HepG2 (cell line): Measurements from ENCODE around the gene WWP2. TPM values are rescaled to one million over a fixed set of nuclear protein-coding genes. Genes with fewer than 3 reads are reported as not detected.
A peak's percentile ranks its signal among the peaks of the same experiment; 100 is the strongest.
"Not testable (repeated sequence)": the region's sequence is repeated elsewhere in the genome, so short reads cannot be mapped to it uniquely, and the experiment has no call there.

Experiments used
- ATAC-seq: fragments of 200-7000 bp; cut with Tn5 transposase; 3 replicates; pipeline ENCODE4 v1.9.1; 2020; ENCODE audit warnings: mild to moderate bottlenecking, moderate library complexity
- BruUV-seq: library from RNA; stranded (reverse); fragments of 400-500 nt; replicated peaks from 2 replicates; lab custom pipeline; 2021; lab: Mats Ljungman, UMichigan
- CTCF ChIA-PET: fragments of 300-600 bp; formaldehyde crosslinking; extraction: SDS; loops from one replicate; lab custom pipeline; 2021; ENCODE audit warnings: low total read pairs, inconsistent platforms, low intra/inter-chr PET ratio; lab: Yijun Ruan, JAX
- POLR2A ChIA-PET: fragments of 350-600 bp; sonication (Branson Sonifier 250); formaldehyde crosslinking; loops from one replicate; lab custom pipeline; 2020; ENCODE audit warnings: antibody characterized with exemption, inconsistent platforms; lab: Yijun Ruan, JAX
- DNase-seq: peaks from one replicate; pipeline ENCODE4 v3.0.0-alpha.2; 2015; ENCODE audit warnings: low spot score
- FAIRE-seq: peaks from 3 replicates; lab custom pipeline; 2011; peaks lifted over from hg19 to GRCh38; lab: Jason Lieb, UNC
- H2AFZ ChIP-seq: one replicate; pipeline ENCODE4 v1.6.1; 2011; ENCODE audit warnings: low read length, inconsistent platforms
- H3K27ac ChIP-seq: fragments of 300-600 bp; 3 replicates; pipeline ENCODE4 v1.8.0; 2011; ENCODE audit warnings: mixed run types, mild to moderate bottlenecking, mixed read lengths, low read length, inconsistent platforms; ENCODE audit not compliant: insufficient read depth; ENCODE audit errors: extremely low read length
- H3K27me3 ChIP-seq, 2 experiments: fragments of 200-600 bp in 1 of 2; 2 replicates in 1 of 2; 3 replicates in 1 of 2; pipeline versions ENCODE4 v1.6.0 to v1.8.0; 2011; ENCODE audit warnings: low read length in 2 of 2, mild to moderate bottlenecking in 2 of 2, moderate library complexity in 2 of 2, inconsistent platforms in 1 of 2; ENCODE audit not compliant: insufficient read depth in 2 of 2, control insufficient read depth in 1 of 2
- H3K36me3 ChIP-seq, 2 experiments: fragments of 200-600 bp in 1 of 2; replicated peaks in 1 of 2; 2 replicates in 1 of 2; 3 replicates in 1 of 2; pipeline versions ENCODE4 v1.5.1 to v1.8.0; 2011; ENCODE audit warnings: low read length in 2 of 2, inconsistent platforms in 1 of 2; ENCODE audit not compliant: insufficient read depth in 2 of 2, control insufficient read depth in 1 of 2
- H3K4me1 ChIP-seq: 2 replicates; pipeline ENCODE4 v1.5.1; 2012; ENCODE audit warnings: low read length, inconsistent platforms; ENCODE audit not compliant: insufficient read depth
- H3K4me2 ChIP-seq: 2 replicates; pipeline ENCODE4 v1.6.0; 2011; ENCODE audit warnings: low read depth, low read length, inconsistent platforms
- H3K4me3 ChIP-seq, 3 experiments: fragments of 200-600 bp in 1 of 3; sonication (generic), shearing (Covaris generic) in 1 of 3; replicated peaks in 1 of 3; 2 replicates each; pipeline ENCODE4 v1.5.1; 2011 to 2016; ENCODE audit warnings: low read length in 3 of 3, inconsistent platforms in 2 of 3, low read depth in 2 of 3, mild to moderate bottlenecking in 2 of 3, control low read depth in 1 of 3, mixed read lengths in 1 of 3; ENCODE audit not compliant: insufficient read depth in 1 of 3
- H3K79me2 ChIP-seq: one replicate; pipeline ENCODE4 v1.6.1; 2011; ENCODE audit warnings: low read length, inconsistent platforms; ENCODE audit not compliant: insufficient read depth
- H3K9ac ChIP-seq: 2 replicates; pipeline ENCODE4 v1.6.0; 2011; ENCODE audit warnings: mild to moderate bottlenecking, low read depth, low read length, inconsistent platforms; ENCODE audit not compliant: insufficient read depth
- H3K9me3 ChIP-seq: 2 replicates; pipeline ENCODE4 v1.5.1; 2012; ENCODE audit warnings: mild to moderate bottlenecking, low read length
- H4K20me1 ChIP-seq: 2 replicates; pipeline ENCODE4 v1.6.0; 2011; ENCODE audit warnings: inconsistent platforms, mild to moderate bottlenecking, low read length, moderate library complexity; ENCODE audit not compliant: insufficient read depth
- HNF4A ChIP-seq: sonication (generic); formaldehyde crosslinking; IDR thresholded peaks from 2 replicates; pipeline ENCODE4 v1.4.0; 2020; ENCODE audit warnings: missing genetic modification reagents
- HNRNPK ChIP-seq: fragments of 200-400 bp; formaldehyde crosslinking; IDR thresholded peaks from 2 replicates; pipeline ENCODE4 v1.6.1; 2018; ENCODE audit warnings: low read length, low read depth, moderate library complexity, mild to moderate bottlenecking; ENCODE audit not compliant: poor library complexity, severe bottlenecking
- MED1 ChIP-seq: sonication (generic); formaldehyde crosslinking; IDR thresholded peaks from 2 replicates; pipeline ENCODE4 v1.4.0; 2020; ENCODE audit warnings: missing genetic modification reagents
- PCBP1 ChIP-seq: fragments of 200-400 bp; formaldehyde crosslinking; IDR thresholded peaks from 2 replicates; pipeline ENCODE4 v1.6.1; 2017; ENCODE audit warnings: mild to moderate bottlenecking, low read depth, low read length, borderline replicate concordance
- ZMYM3 ChIP-seq: sonication (generic); formaldehyde crosslinking; IDR thresholded peaks from 2 replicates; pipeline ENCODE4 v1.5.1; 2020; ENCODE audit warnings: mild to moderate bottlenecking, missing genetic modification reagents
- ZNF362 ChIP-seq: sonication (generic); formaldehyde crosslinking; IDR thresholded peaks from 2 replicates; pipeline ENCODE4 v1.4.0; 2020; ENCODE audit warnings: missing genetic modification reagents, mild to moderate bottlenecking, borderline replicate concordance
- ZNF572 ChIP-seq: sonication (generic); formaldehyde crosslinking; IDR thresholded peaks from 2 replicates; pipeline ENCODE4 v1.5.1; 2020; ENCODE audit warnings: mild to moderate bottlenecking, missing genetic modification reagents
- ZNF609 ChIP-seq: sonication (generic); formaldehyde crosslinking; IDR thresholded peaks from 2 replicates; pipeline ENCODE4 v1.4.0; 2020; ENCODE audit warnings: mild to moderate bottlenecking, missing genetic modification reagents, borderline replicate concordance
- ZNF770 ChIP-seq: sonication (generic); formaldehyde crosslinking; IDR thresholded peaks from 2 replicates; pipeline ENCODE4 v1.5.0; 2020; ENCODE audit warnings: mild to moderate bottlenecking, missing genetic modification reagents
- ZSCAN29 ChIP-seq: sonication (generic); formaldehyde crosslinking; conservative IDR thresholded peaks from 2 replicates; pipeline ENCODE4 v1.4.0; 2020; ENCODE audit warnings: mild to moderate bottlenecking, missing genetic modification reagents
- whole genome bisulfite sequencing: methylation state at CpG from one replicate; pipeline ENCODE4 v1.1.6; 2017; ENCODE audit warnings: low lambda C conversion rate; 5-methylcytosine and 5-hydroxymethylcytosine counted together
- in situ Hi-C: cut with HindIII; loops from 2 replicates; pipeline ENCODE4 v1.10.0; 2017; ENCODE audit warnings: low pct_unique_long_range_greater_than_20kb; ENCODE audit not compliant: extremely low pct_ligation_motif_present
- intact Hi-C: fragments of 100-400 bp; cut with micrococcal nuclease; formaldehyde crosslinking; loops from one replicate; pipeline ENCODE4 v1.10.0; 2022; ENCODE audit not compliant: unreplicated experiment
- polyA plus RNA-seq, 8 experiments: library from polyadenylated mRNA; depleted of rRNA in 3 of 8; stranded (reverse) in 7 of 8; unstranded in 1 of 8; fragments of >200 nt; fragmentation: Illumina TruSeq in 4 of 8; extraction: Trizol in 4 of 8; gene quantifications; 2 replicates each; pipeline versions ENCODE4 v1.2.1 to v1.2.3, GENCODE V29; 2011 to 2016; ENCODE audit warnings: low read depth in 4 of 8, missing spikeins in 1 of 8, mixed read lengths in 1 of 8; ENCODE audit not compliant: insufficient read depth in 1 of 8
- total RNA-seq, 5 experiments: library from RNA; depleted of rRNA; stranded (reverse); fragments of >200 nt; fragmentation: Illumina TruSeq; extraction: Trizol; gene quantifications; 2 replicates each; pipeline ENCODE4 v1.2.3, GENCODE V29; 2016; ENCODE audit warnings: low read depth in 1 of 5

The WWP2 gene
- total and polyA plus RNA-seq, 2 of the 13 experiments (the other 11 are each of a cell fraction or from before 2014, with no cell fraction given) = 11.4 to 28.2 TPM

- H3K4me3 ChIP-seq, H3K79me2 ChIP-seq, BruUV-seq, H4K20me1 ChIP-seq, ATAC-seq, in situ Hi-C loops, H3K4me2 ChIP-seq, CTCF ChIA-PET, H2AFZ ChIP-seq, DNase-seq, H3K27me3 ChIP-seq, H3K9ac ChIP-seq, H3K9me3 ChIP-seq, H3K36me3 ChIP-seq, FAIRE-seq: not testable (repeated sequence)
- TF ChIP-seq HNRNPK (peak; percentile 69), HNF4A (CRISPR knock-in tag) (0 out of 2 replicates have a peak, but pooled peaks have one; percentile 6), ZNF362 (CRISPR knock-in tag) (peak; percentile 80; the same call in 1 of the 2 replicates), ZNF572 (CRISPR knock-in tag) (0 out of 2 replicates have a peak, but pooled peaks have one; percentile 29), ZMYM3 (CRISPR knock-in tag) (peak; percentile 69; the same call in 1 of the 2 replicates), ZSCAN29 (CRISPR knock-in tag) (0 out of 2 replicates have a peak, but pooled peaks have one; percentile 11), PCBP1 (0 out of 2 replicates have a peak, but pooled peaks have one; percentile 14), MED1 (CRISPR knock-in tag) (0 out of 2 replicates have a peak, but pooled peaks have one; percentile 25), ZNF609 (CRISPR knock-in tag) (0 out of 2 replicates have a peak, but pooled peaks have one; percentile 4), ZNF770 (CRISPR knock-in tag) (peak; percentile 79)
- intact Hi-C loops = loop anchor here (5.0 kb wide), 1 partner anchor 33 kb away; no protein-coding TSS in a partner anchor
- Histone ChIP-seq H3K4me1 (peaks cover 91% of the 10 kb centered on the region), H3K27ac (peak overlapping the region; percentile 25)
- POLR2A ChIA-PET = interaction anchor here (1.2 to 1.7 kb wide), 3 partner anchors 9 to 15 kb away, joined by 3 to 5 read pairs (median 3); no protein-coding TSS in a partner anchor
- WGBS = 96% methylated on average over 4 of the region's 4 CpGs
These were observed 62.5 kb downstream of the WWP2 start for GRCh38 chr16:69824564-69825142.
